Nephron (organoid): ENCODE measurements around the gene PDGFD.

Experiments used
- H3K27ac Mint-ChIP-seq, 3 experiments: 2 replicates each; pipeline ENCODE4 v1.8.0; 2020; ENCODE audit warnings: mixed read lengths in 3 of 3, mild to moderate bottlenecking in 2 of 3, moderate library complexity in 1 of 3
- H3K27me3 Mint-ChIP-seq: 2 replicates; pipeline ENCODE4 v1.8.0; 2021; ENCODE audit warnings: low read depth, mild to moderate bottlenecking, moderate library complexity, mixed read lengths
- H3K36me3 Mint-ChIP-seq: 2 replicates; pipeline ENCODE4 v1.8.0; 2020; ENCODE audit warnings: low read depth, mixed read lengths
- H3K4me1 Mint-ChIP-seq: 2 replicates; pipeline ENCODE4 v1.8.0; 2020; ENCODE audit warnings: mixed read lengths
- H3K4me3 Mint-ChIP-seq, 3 experiments: 2 replicates each; pipeline ENCODE4 v1.8.0; 2020; ENCODE audit warnings: mild to moderate bottlenecking in 3 of 3, mixed read lengths in 3 of 3, moderate library complexity in 2 of 3
- H3K9me3 Mint-ChIP-seq: 2 replicates; pipeline ENCODE4 v1.8.0; 2020; ENCODE audit warnings: mixed read lengths
- TF ChIP-seq, protein P1 (sequence below), 3 experiments: fragments of 200-600 bp; sonication (generic); IDR thresholded peaks; one replicate each; pipeline ENCODE4 v1.5.0; 2021; ENCODE audit warnings: antibody characterized with exemption in 3 of 3; ENCODE audit not compliant: unreplicated experiment in 3 of 3

The PDGFD gene

DNA sequence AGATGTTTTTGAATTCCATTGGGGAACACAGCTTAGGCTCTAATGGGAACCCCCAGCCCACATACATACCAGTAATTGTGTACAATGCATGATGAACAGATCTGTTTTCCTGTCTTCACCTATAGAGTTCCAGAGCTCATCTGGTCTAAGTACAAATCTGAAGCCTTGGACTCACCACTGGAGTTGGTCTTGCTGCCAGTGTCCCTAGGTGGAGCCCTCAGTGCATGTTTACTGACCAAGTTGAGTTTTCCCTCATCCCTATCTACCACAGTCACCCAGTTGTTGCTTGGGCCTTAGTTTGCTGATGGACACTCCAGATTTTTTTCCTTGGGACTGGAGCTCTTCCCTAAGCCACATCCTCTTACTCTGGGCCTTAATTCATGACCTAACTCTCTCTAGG lies 286.7 kb downstream of the PDGFD start:
- H3K4me1 Mint-ChIP-seq: peaks cover 7% of the 10 kb centered on the region
- H3K27me3 Mint-ChIP-seq: no peaks in the 10 kb centered on the region
- no peak overlapping the region for H3K27ac Mint-ChIP-seq
- no peaks in the 10 kb centered on the region for H3K36me3 Mint-ChIP-seq
- H3K4me3 Mint-ChIP-seq: no peak overlapping the region
- TF ChIP-seq, protein P1, sequence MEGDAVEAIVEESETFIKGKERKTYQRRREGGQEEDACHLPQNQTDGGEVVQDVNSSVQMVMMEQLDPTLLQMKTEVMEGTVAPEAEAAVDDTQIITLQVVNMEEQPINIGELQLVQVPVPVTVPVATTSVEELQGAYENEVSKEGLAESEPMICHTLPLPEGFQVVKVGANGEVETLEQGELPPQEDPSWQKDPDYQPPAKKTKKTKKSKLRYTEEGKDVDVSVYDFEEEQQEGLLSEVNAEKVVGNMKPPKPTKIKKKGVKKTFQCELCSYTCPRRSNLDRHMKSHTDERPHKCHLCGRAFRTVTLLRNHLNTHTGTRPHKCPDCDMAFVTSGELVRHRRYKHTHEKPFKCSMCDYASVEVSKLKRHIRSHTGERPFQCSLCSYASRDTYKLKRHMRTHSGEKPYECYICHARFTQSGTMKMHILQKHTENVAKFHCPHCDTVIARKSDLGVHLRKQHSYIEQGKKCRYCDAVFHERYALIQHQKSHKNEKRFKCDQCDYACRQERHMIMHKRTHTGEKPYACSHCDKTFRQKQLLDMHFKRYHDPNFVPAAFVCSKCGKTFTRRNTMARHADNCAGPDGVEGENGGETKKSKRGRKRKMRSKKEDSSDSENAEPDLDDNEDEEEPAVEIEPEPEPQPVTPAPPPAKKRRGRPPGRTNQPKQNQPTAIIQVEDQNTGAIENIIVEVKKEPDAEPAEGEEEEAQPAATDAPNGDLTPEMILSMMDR (IDR thresholded peaks at IDR 0.05; ENCODE audit: unreplicated experiment in 3 of 3): no peak
- no peaks in the 10 kb centered on the region for H3K9me3 Mint-ChIP-seq

DNA sequence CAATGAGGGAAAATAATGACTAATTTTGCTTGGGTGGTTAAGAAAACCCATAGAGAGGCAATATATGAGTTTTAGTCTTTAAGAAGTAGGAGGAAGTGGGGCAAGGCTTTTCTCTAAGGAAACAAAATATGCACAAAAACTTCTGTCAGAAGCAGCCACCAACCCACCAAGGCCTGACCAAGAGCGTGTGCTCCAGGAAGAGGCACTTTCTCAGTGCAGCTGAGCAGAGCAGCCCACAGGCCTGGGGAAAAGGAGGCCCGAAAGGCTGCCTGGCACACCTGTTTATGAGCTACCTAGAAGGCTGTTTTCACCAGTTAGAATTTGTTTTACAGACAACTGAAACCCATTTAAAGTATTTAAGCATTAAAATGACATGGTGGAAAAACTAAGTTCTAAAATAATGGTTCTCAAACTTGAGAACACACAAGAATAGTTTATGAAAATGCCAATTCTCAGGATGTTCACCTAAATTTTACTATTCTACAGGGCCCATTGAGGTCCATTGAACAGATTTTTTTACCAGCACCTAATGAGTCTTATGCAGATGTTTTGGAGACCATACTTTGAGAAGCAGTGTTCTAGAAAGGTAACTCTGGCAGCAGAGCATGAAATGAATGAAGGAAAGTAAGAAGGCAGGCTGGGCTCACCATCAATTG lies 288.0 kb downstream of the PDGFD start:
- H3K36me3 Mint-ChIP-seq: no peaks in the 10 kb centered on the region
- no peak overlapping the region for H3K4me3 Mint-ChIP-seq
- no peaks in the 10 kb centered on the region for H3K9me3 Mint-ChIP-seq
- no peaks in the 10 kb centered on the region for H3K27me3 Mint-ChIP-seq
- TF ChIP-seq, protein P1 (IDR thresholded peaks at IDR 0.05; ENCODE audit: unreplicated experiment in 3 of 3): no peak
- H3K27ac Mint-ChIP-seq: no peak overlapping the region
- no peaks in the 10 kb centered on the region for H3K4me1 Mint-ChIP-seq

DNA sequence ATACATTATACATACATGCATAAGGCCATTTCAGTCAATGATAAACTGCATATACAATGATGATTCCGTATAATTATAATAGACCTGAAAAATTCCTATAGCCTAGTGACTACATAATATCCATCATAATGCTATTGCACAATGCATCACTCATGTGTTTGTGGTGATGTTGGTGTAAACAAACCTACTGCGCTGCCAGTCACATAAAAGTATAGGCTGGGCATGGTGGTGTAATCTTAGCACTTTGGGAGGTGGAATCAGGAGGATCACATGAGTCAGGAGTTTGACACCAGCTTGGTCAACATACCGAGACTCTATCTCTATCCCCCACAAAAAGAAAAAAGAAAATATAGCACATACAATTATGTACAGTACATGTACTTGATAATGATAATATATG lies 291.2 kb downstream of the PDGFD start:
- no peaks in the 10 kb centered on the region for H3K4me1 Mint-ChIP-seq
- no peaks in the 10 kb centered on the region for H3K9me3 Mint-ChIP-seq
- no peak overlapping the region for H3K27ac Mint-ChIP-seq
- H3K27me3 Mint-ChIP-seq: no peaks in the 10 kb centered on the region
- TF ChIP-seq, protein P1 (IDR thresholded peaks at IDR 0.05; ENCODE audit: unreplicated experiment in 3 of 3): no peak
- no peak overlapping the region for H3K4me3 Mint-ChIP-seq
- H3K36me3 Mint-ChIP-seq: no peaks in the 10 kb centered on the region

DNA sequence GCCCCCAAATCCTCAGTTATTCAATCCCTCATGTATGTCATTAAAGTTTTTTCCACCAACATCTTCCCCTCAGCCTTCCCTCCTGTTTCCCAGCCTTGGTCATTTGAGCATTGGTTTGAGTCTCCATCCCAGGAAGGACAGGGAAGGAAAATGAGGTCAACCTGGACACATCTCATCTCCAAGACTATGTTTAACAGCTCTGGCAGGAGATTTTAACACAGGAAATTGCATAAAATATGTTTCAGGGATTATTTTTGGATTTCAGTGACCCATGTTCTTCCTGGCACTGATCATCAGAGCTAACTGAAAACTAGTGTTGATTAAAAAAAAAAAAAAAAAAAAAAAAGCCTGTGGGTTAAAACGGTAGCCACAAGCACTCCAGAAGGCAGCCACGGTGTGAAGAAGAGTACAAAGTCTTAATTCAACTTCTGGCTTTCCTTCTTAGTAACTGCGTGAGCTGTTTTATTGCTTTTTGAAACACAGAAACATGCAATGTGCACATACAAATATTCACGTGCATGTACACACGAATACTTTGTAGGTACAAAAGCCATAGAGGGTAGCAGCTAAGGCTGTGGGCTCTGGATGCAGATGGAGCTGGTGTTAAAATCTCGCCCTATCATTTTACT lies 291.9 kb downstream of the PDGFD start:
- Mint-ChIP-seq H3K27ac (no peak overlapping the region), H3K27me3 (no peaks in the 10 kb centered on the region), H3K9me3 (no peaks in the 10 kb centered on the region), H3K4me1 (no peaks in the 10 kb centered on the region), H3K36me3 (no peaks in the 10 kb centered on the region), H3K4me3 (no peak overlapping the region)
- TF ChIP-seq, protein P1 (IDR thresholded peaks at IDR 0.05; ENCODE audit: unreplicated experiment in 3 of 3): no peak

DNA sequence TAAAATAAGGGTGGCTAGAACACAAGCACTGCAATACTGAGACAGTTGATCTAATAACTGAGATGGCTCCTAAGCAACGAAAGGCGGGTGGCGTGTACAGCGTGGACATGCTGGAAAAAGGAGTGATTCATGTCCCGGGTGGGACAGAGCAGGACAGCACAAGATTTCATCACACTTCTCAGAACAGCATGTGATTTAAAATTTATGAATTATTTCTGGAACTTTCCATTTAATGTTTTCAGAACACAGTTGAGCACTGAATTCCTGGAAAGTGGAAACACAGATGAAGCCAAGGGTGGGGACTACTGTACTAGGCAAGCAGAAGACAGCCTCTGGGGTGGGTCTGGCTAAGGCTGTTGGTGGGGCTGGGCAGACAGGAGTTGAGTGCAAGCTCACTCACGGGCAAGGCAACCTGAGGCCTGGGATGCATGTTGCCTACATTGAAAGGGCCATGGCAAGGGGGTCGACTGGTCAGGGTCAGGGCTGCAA lies 293.1 kb downstream of the PDGFD start:
- H3K4me3 Mint-ChIP-seq: no peak overlapping the region
- H3K27me3 Mint-ChIP-seq: no peaks in the 10 kb centered on the region
- no peak overlapping the region for H3K27ac Mint-ChIP-seq
- no peaks in the 10 kb centered on the region for H3K9me3 Mint-ChIP-seq
- TF ChIP-seq, protein P1 (IDR thresholded peaks at IDR 0.05; ENCODE audit: unreplicated experiment in 3 of 3): no peak
- no peaks in the 10 kb centered on the region for H3K4me1 Mint-ChIP-seq
- no peaks in the 10 kb centered on the region for H3K36me3 Mint-ChIP-seq

DNA sequence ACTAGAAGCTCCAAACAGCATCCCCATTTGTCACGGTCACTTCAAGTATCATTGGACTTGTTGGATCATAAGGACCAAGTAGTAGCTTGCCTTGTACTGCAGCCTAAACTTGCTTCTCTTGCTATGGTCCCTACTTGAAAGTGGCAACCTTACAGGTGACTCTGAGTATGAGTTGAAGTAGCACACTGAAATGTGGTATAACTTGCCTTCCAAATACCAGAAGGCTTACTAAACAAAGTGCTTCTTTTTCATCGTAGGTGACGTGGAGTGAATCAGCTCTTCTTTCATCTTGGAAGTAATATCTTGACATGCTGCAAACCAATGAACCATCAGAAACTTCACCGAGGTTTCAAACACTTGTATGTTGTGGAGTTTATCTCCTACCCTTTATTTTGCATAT lies 296.5 kb downstream of the PDGFD start:
- no peak overlapping the region for H3K4me3 Mint-ChIP-seq
- no peaks in the 10 kb centered on the region for H3K9me3 Mint-ChIP-seq
- no peak overlapping the region for H3K27ac Mint-ChIP-seq
- H3K27me3 Mint-ChIP-seq: no peaks in the 10 kb centered on the region
- H3K36me3 Mint-ChIP-seq: no peaks in the 10 kb centered on the region
- H3K4me1 Mint-ChIP-seq: no peaks in the 10 kb centered on the region
- TF ChIP-seq, protein P1 (IDR thresholded peaks at IDR 0.05; ENCODE audit: unreplicated experiment in 3 of 3): no peak
